Spinal cord (tissue), 10 donors: ENCODE results near the gene NAALADL1. TPM values are rescaled to one million over a fixed set of nuclear protein-coding genes. Genes with fewer than 3 reads are reported as not detected.
"Not testable (repeated sequence)": the region's sequence is repeated elsewhere in the genome, so short reads cannot be mapped to it uniquely, and the experiment has no call there.

Experiments used
- DNase-seq, 6 donors: peaks; one replicate each; pipeline versions ENCODE4 v3.0.0 to v3.0.0-alpha.2; 2013 to 2015; ENCODE audit warnings: low spot score in 6 of 6, low read depth in 4 of 6
- H3K27ac ChIP-seq: one replicate; pipeline ENCODE4 v1.5.1; 2013; ENCODE audit warnings: low read depth, low read length, control low read depth
- H3K27me3 ChIP-seq: one replicate; pipeline ENCODE4 v1.6.1; 2013; ENCODE audit warnings: low read length; ENCODE audit not compliant: control insufficient read depth, insufficient read depth
- H3K36me3 ChIP-seq: one replicate; pipeline ENCODE4 v1.6.1; 2013; ENCODE audit warnings: low read length; ENCODE audit not compliant: control insufficient read depth, insufficient read depth
- H3K4me1 ChIP-seq: one replicate; pipeline ENCODE4 v1.6.1; 2013; ENCODE audit warnings: low read length; ENCODE audit not compliant: control insufficient read depth, insufficient read depth
- H3K4me3 ChIP-seq: one replicate; pipeline ENCODE4 v1.5.1; 2013; ENCODE audit warnings: low read depth, low read length, control low read depth
- H3K9me3 ChIP-seq: one replicate; pipeline ENCODE4 v1.6.1; 2013; ENCODE audit warnings: low read length; ENCODE audit not compliant: control insufficient read depth, insufficient read depth
- WGBS: methylation state at CpG from one replicate; pipeline ENCODE4 v1.1.5; 2013; ENCODE audit warnings: missing lambda C conversion rate; ENCODE audit not compliant: insufficient coverage; 5-methylcytosine and 5-hydroxymethylcytosine counted together
- polyA plus RNA-seq, 2 donors: library from polyadenylated mRNA; unstranded; fragments of 120-200 nt; gene quantifications; one replicate each; pipeline ENCODE4 v1.2.1, GENCODE V29; 2013; ENCODE audit not compliant: insufficient read length in 2 of 2
- total RNA-seq, 2 donors: library from RNA; depleted of rRNA in 1 of 2; stranded (reverse); fragments of 120-200 nt in 1 of 2; fragments of >200 nt in 1 of 2; gene quantifications; one replicate each; pipeline versions ENCODE4 v1.2.3 to v1.2.4, GENCODE V29; 2013 to 2014
- donor health status: healthy.

Gene NAALADL1
- total and polyA plus RNA-seq, 4 donors = 5.5 to 25.2 (median 7.9) TPM

GRCh38 chr11:65008016-65008415 is 50.3 kb downstream of the NAALADL1 start:
- 57% methylated on average over 3 of the region's 7 CpGs for WGBS
- Histone ChIP-seq H3K27ac (no peak overlapping the region), H3K36me3 (no peaks in the 10 kb centered on the region), H3K4me3 (no peak overlapping the region), H3K9me3 (no peaks in the 10 kb centered on the region), H3K27me3 (no peaks in the 10 kb centered on the region), H3K4me1 (no peaks in the 10 kb centered on the region)
- no peak for DNase-seq

GRCh38 chr11:65003968-65004367 is 54.4 kb downstream of the NAALADL1 start:
- DNase-seq, H3K27ac ChIP-seq, H3K4me3 ChIP-seq, H3K36me3 ChIP-seq, H3K27me3 ChIP-seq, H3K4me1 ChIP-seq, H3K9me3 ChIP-seq: not testable (repeated sequence)
- 75% methylated on average over 2 of the region's 3 CpGs for WGBS

GRCh38 chr11:65003282-65003681 is 55.1 kb downstream of the NAALADL1 start:
- H3K27ac ChIP-seq = no peak overlapping the region
- no peaks in the 10 kb centered on the region for H3K36me3 ChIP-seq

GRCh38 chr11:65002706-65003105 is 55.6 kb downstream of the NAALADL1 start:
- Histone ChIP-seq H3K4me3 (no peak overlapping the region), H3K9me3 (no peaks in the 10 kb centered on the region), H3K27ac (no peak overlapping the region), H3K4me1 (no peaks in the 10 kb centered on the region), H3K36me3 (no peaks in the 10 kb centered on the region), H3K27me3 (no peaks in the 10 kb centered on the region)
- DNase-seq = no peak
- WGBS = 61% methylated on average over 3 of the region's 5 CpGs

More at GRCh38 chr11:65003282-65003681, 55.1 kb downstream of the NAALADL1 start:
- Histone ChIP-seq H3K27me3 (no peaks in the 10 kb centered on the region), H3K4me1 (no peaks in the 10 kb centered on the region), H3K4me3 (no peak overlapping the region), H3K9me3 (no peaks in the 10 kb centered on the region)
- DNase-seq = no peak
- 56% methylated on average over 7 of the region's 7 CpGs for WGBS

- no peaks in the 10 kb centered on the region for H3K27me3 ChIP-seq
- H3K36me3 ChIP-seq = no peaks in the 10 kb centered on the region
- no peak overlapping the region for H3K4me3 ChIP-seq
- H3K27ac ChIP-seq = no peak overlapping the region
- no peak for DNase-seq
- H3K4me1 ChIP-seq = peaks cover 10% of the 10 kb centered on the region
- no peaks in the 10 kb centered on the region for H3K9me3 ChIP-seq
- no CpG with 5 or more reads among the region's 1 CpG for WGBS
These were observed 58.9 kb downstream of the NAALADL1 start for GRCh38 chr11:64999478-64999877.

GRCh38 chr11:64998690-64999431 is 59.5 kb downstream of the NAALADL1 start:
- H3K36me3 ChIP-seq = no peaks in the 10 kb centered on the region
- 68% methylated on average over 7 of the region's 9 CpGs for WGBS

GRCh38 chr11:64998141-64998540 is 60.2 kb downstream of the NAALADL1 start:
- no CpG with 5 or more reads among the region's 1 CpG for WGBS

More at GRCh38 chr11:64998690-64999431, 59.5 kb downstream of the NAALADL1 start:
- Histone ChIP-seq H3K9me3 (no peaks in the 10 kb centered on the region), H3K27me3 (no peaks in the 10 kb centered on the region), H3K27ac (no peak overlapping the region), H3K4me3 (no peak overlapping the region), H3K4me1 (peaks cover 10% of the 10 kb centered on the region)
- no peak for DNase-seq

GRCh38 chr11:64996710-64997380 is 61.5 kb downstream of the NAALADL1 start, which contains the start of gene BATF2:
BATF2 (minus strand) TSS chr11:64996971; CDS start chr11:64996914, 57 bp downstream.
- WGBS = 20% methylated on average over 9 of the region's 9 CpGs
- peak in 2 of 6 donors; percentile 10 to 66 for DNase-seq
- no peak within 1 kb of the TSS for H3K27ac ChIP-seq

More at GRCh38 chr11:64998141-64998540, 60.2 kb downstream of the NAALADL1 start:
- no peak for DNase-seq
- H3K27me3 ChIP-seq = no peaks in the 10 kb centered on the region
- no peaks in the 10 kb centered on the region for H3K36me3 ChIP-seq
- no peak overlapping the region for H3K27ac ChIP-seq
- H3K4me3 ChIP-seq = no peak overlapping the region
- H3K4me1 ChIP-seq = peaks cover 10% of the 10 kb centered on the region
- no peaks in the 10 kb centered on the region for H3K9me3 ChIP-seq

GRCh38 chr11:64996327-64996709 is 62.0 kb downstream of the NAALADL1 start:
- H3K27me3 ChIP-seq = no peaks in the 10 kb centered on the region
- H3K36me3 ChIP-seq = no peaks in the 10 kb centered on the region
- DNase-seq = no peak
- no peak overlapping the region for H3K27ac ChIP-seq
- peaks cover 10% of the 10 kb centered on the region for H3K4me1 ChIP-seq
- WGBS = 66% methylated on average over 5 of the region's 11 CpGs
- H3K4me3 ChIP-seq = no peak overlapping the region
- H3K9me3 ChIP-seq = no peaks in the 10 kb centered on the region

More at GRCh38 chr11:64996710-64997380, 61.5 kb downstream of the NAALADL1 start, which contains the start of gene BATF2:
- Histone ChIP-seq H3K36me3 (no peaks in the 10 kb centered on the region), H3K27me3 (no peaks in the 10 kb centered on the region), H3K4me1 (peaks cover 10% of the 10 kb centered on the region), H3K9me3 (no peaks in the 10 kb centered on the region), H3K4me3 (no peak within 1 kb of the TSS)
